Bronchial epithelial cell (primary cell): ENCODE results near the gene PREX1. TPM values are rescaled to one million over a fixed set of nuclear protein-coding genes. Genes with fewer than 3 reads are reported as not detected.

ENCODE experiments used
- DNase-seq: peaks from one replicate; pipeline ENCODE4 v3.0.0-alpha.2; 2010; ENCODE audit warnings: low read depth
- FAIRE-seq: peaks from 2 replicates; lab custom pipeline; 2011; peaks lifted over from hg19 to GRCh38; lab: Jason Lieb, UNC
- H3K27me3 ChIP-seq: 2 replicates; pipeline ENCODE4 v1.5.1; 2011; ENCODE audit warnings: low read length; ENCODE audit not compliant: control insufficient read depth, insufficient read depth
- H3K36me3 ChIP-seq: 2 replicates; pipeline ENCODE4 v1.5.1; 2011; ENCODE audit warnings: low read length; ENCODE audit not compliant: control insufficient read depth, insufficient read depth
- H3K4me3 ChIP-seq: 2 replicates; pipeline ENCODE4 v1.5.1; 2011; ENCODE audit warnings: mild to moderate bottlenecking, low read depth, low read length, control low read depth
- CTCF ChIP-seq: IDR thresholded peaks from 2 replicates; pipeline ENCODE4 v1.5.1; 2011; ENCODE audit warnings: mild to moderate bottlenecking, moderate library complexity, low read length, control low read depth, inconsistent platforms; ENCODE audit not compliant: insufficient read depth, severe bottlenecking
- total RNA-seq: library from RNA; depleted of rRNA; stranded (reverse); fragments of >200 nt; gene quantifications from 2 replicates; pipeline ENCODE4 v1.2.1, GENCODE V29; 2014

The PREX1 gene
- total RNA-seq, 1 donor from 2014 or later: under 0.01 TPM

GRCh38 chr20:48574383-48574782 is 253.4 kb downstream of the PREX1 start:
- H3K36me3 ChIP-seq: no peaks in the 10 kb centered on the region
- DNase-seq (peak; percentile 3), FAIRE-seq (no peak)
- H3K4me3 ChIP-seq: no peak overlapping the region
- H3K27me3 ChIP-seq: no peaks in the 10 kb centered on the region
- TF ChIP-seq CTCF: no peak

Other genes with a start within 250 kb of the PREX1 start
- gene ARFGEF2, start 93.7 kb upstream of the PREX1 start, total RNA-seq: 36.1 and 38.9 TPM in 2 replicates
- 53.3 and 60.8 TPM in 2 replicates for gene CSE1L, start 218.3 kb upstream of the PREX1 start, total RNA-seq